ENCODE data around the gene MBNL1. TPM values are rescaled to one million over a fixed set of nuclear protein-coding genes. Genes with fewer than 3 reads are reported as not detected.

MBNL1 gene, protein sequence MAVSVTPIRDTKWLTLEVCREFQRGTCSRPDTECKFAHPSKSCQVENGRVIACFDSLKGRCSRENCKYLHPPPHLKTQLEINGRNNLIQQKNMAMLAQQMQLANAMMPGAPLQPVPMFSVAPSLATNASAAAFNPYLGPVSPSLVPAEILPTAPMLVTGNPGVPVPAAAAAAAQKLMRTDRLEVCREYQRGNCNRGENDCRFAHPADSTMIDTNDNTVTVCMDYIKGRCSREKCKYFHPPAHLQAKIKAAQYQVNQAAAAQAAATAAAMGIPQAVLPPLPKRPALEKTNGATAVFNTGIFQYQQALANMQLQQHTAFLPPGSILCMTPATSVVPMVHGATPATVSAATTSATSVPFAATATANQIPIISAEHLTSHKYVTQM
- total RNA-seq (100 to 1,000 TPM in 1 of 2 donors, 10 to 100 TPM in 1; 98.6 to 110 TPM), polyA plus RNA-seq (10 to 100 TPM; 17.1 to 25.9 TPM)

DNA sequence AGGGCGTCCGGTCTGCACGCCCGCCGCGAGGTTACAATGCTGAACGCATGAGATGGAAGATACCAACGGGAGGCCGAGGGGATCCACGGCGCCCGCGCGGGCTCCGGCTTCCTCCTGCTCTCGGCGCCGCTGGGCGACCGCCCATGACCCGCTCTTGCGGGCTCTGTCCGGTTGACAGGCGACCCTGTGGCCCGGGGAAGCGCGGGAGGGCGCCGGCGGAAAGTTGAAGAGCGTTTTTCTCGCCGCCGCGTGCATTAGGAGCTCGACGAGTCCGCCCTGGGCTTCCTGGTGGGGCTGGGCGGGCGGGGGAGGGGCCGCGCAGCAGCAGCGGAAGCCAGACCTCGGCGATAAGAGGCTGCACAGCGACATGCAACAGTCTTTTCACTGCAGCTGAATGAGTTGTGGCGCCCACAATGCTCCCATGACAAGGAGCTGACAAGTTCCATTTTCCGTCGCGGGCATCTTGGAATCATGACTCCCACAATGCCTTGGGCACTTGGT is at the start of gene MBNL1:
Gene MBNL1 (plus strand): TSS at position 375 of the 501 bp plus-strand sequence. CDS start 31,265 bp downstream, outside the sequence.
- Histone ChIP-seq H3K27ac (ENCODE audit: low read depth in 1 of 2, low read length in 2 of 2) (peak within 1 kb of the TSS; percentile 98 to 99), H3K27me3 (ENCODE audit: control insufficient read depth in 4 of 4, insufficient read depth in 4 of 4, low read length in 3 of 4) (no peaks in the 10 kb centered on the region), H3K9ac (ENCODE audit: low read depth in 1 of 2, low read length in 2 of 2) (peak within 1 kb of the TSS; percentile 97 to 99), H3K9me3 (ENCODE audit: control insufficient read depth in 4 of 4, low read length in 3 of 4) (no peaks in the 10 kb centered on the region), H3K4me1 (ENCODE audit: control insufficient read depth in 4 of 4, insufficient read depth in 4 of 4, low read length in 3 of 4) (peaks cover 0 to 18% (median 15%) of the 10 kb centered on the region in 4 donors), H3K36me3 (ENCODE audit: control insufficient read depth in 4 of 4, insufficient read depth in 3 of 4, low read depth in 1 of 4, low read length in 3 of 4) (no peaks in the 10 kb centered on the region), H3K4me3 (ENCODE audit: low read depth in 1 of 3, low read length in 3 of 3) (peak within 1 kb of the TSS; percentile 82 to 93 (median 88))
- DNase-seq (ENCODE audit: low spot score): peak; percentile 86
- TF ChIP-seq, protein P1, sequence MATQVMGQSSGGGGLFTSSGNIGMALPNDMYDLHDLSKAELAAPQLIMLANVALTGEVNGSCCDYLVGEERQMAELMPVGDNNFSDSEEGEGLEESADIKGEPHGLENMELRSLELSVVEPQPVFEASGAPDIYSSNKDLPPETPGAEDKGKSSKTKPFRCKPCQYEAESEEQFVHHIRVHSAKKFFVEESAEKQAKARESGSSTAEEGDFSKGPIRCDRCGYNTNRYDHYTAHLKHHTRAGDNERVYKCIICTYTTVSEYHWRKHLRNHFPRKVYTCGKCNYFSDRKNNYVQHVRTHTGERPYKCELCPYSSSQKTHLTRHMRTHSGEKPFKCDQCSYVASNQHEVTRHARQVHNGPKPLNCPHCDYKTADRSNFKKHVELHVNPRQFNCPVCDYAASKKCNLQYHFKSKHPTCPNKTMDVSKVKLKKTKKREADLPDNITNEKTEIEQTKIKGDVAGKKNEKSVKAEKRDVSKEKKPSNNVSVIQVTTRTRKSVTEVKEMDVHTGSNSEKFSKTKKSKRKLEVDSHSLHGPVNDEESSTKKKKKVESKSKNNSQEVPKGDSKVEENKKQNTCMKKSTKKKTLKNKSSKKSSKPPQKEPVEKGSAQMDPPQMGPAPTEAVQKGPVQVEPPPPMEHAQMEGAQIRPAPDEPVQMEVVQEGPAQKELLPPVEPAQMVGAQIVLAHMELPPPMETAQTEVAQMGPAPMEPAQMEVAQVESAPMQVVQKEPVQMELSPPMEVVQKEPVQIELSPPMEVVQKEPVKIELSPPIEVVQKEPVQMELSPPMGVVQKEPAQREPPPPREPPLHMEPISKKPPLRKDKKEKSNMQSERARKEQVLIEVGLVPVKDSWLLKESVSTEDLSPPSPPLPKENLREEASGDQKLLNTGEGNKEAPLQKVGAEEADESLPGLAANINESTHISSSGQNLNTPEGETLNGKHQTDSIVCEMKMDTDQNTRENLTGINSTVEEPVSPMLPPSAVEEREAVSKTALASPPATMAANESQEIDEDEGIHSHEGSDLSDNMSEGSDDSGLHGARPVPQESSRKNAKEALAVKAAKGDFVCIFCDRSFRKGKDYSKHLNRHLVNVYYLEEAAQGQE (IDR thresholded peaks at IDR 0.05): peak; percentile 89
- TF ChIP-seq YY1 (IDR thresholded peaks at IDR 0.05) (peak; percentile 77), RAD21 (IDR thresholded peaks at IDR 0.05) (peak; percentile 18 to 33), HNF4G (IDR thresholded peaks at IDR 0.05) (no peak), SP1 (IDR thresholded peaks at IDR 0.05) (peak; percentile 14), TAF1 (conservative IDR thresholded peaks at IDR 0.05) (peak; percentile 90)
- under 1% methylated on average over 50 of the region's 50 CpGs for WGBS

DNA sequence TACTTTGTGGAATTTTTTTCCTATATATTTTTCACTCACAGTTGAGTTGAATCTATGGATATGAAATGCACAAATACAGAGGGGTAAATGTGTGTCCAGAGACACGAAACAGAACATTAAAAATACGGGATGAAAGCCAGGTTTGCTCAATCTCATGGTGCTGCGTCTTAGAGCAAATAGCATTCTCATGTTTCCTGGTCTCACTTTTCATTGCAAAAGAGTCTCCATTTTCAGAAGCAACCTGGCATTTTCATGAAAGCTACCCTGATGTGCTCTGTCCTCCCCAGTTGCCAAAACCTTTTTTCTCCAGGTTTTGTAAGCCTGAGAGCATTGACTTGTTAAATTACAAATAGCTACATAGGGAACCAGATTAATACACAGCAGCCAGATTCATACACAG is 49.5 kb upstream of the MBNL1 start:
- DNase-seq (ENCODE audit: low spot score): no peak
- Histone ChIP-seq H3K27me3 (ENCODE audit: control insufficient read depth in 4 of 4, insufficient read depth in 4 of 4, low read length in 3 of 4) (no peaks in the 10 kb centered on the region), H3K9ac (ENCODE audit: low read depth in 1 of 2, low read length in 2 of 2) (no peak overlapping the region), H3K4me3 (ENCODE audit: low read depth in 1 of 3, low read length in 3 of 3) (no peak overlapping the region), H3K4me1 (ENCODE audit: control insufficient read depth in 4 of 4, insufficient read depth in 4 of 4, low read length in 3 of 4) (no peaks in the 10 kb centered on the region), H3K9me3 (ENCODE audit: control insufficient read depth in 4 of 4, low read length in 3 of 4) (no peaks in the 10 kb centered on the region), H3K27ac (ENCODE audit: low read depth in 1 of 2, low read length in 2 of 2) (no peak overlapping the region), H3K36me3 (ENCODE audit: control insufficient read depth in 4 of 4, insufficient read depth in 3 of 4, low read depth in 1 of 4, low read length in 3 of 4) (no peaks in the 10 kb centered on the region)
- TF ChIP-seq FOXA2 (IDR thresholded peaks at IDR 0.05) (no peak), RAD21 (IDR thresholded peaks at IDR 0.05) (no peak), EGR1 (IDR thresholded peaks at IDR 0.05; ENCODE audit: low read depth in 2 of 2) (no peak), GABPA (IDR thresholded peaks at IDR 0.05 in 1 of 2, conservative IDR thresholded peaks at IDR 0.05 in 1 of 2) (no peak), YY1 (IDR thresholded peaks at IDR 0.05) (no peak), JUND (IDR thresholded peaks at IDR 0.05) (no peak), FOXA1 (IDR thresholded peaks at IDR 0.05) (no peak), RXRA (IDR thresholded peaks at IDR 0.05) (no peak), NR2F2 (IDR thresholded peaks at IDR 0.05) (no peak), SP1 (IDR thresholded peaks at IDR 0.05) (no peak), TAF1 (conservative IDR thresholded peaks at IDR 0.05) (no peak)
- TF ChIP-seq, protein P1 (IDR thresholded peaks at IDR 0.05): no peak
- TF ChIP-seq, protein P2, sequence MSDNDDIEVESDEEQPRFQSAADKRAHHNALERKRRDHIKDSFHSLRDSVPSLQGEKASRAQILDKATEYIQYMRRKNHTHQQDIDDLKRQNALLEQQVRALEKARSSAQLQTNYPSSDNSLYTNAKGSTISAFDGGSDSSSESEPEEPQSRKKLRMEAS (IDR thresholded peaks at IDR 0.05): no peak
- TF ChIP-seq, protein P3, sequence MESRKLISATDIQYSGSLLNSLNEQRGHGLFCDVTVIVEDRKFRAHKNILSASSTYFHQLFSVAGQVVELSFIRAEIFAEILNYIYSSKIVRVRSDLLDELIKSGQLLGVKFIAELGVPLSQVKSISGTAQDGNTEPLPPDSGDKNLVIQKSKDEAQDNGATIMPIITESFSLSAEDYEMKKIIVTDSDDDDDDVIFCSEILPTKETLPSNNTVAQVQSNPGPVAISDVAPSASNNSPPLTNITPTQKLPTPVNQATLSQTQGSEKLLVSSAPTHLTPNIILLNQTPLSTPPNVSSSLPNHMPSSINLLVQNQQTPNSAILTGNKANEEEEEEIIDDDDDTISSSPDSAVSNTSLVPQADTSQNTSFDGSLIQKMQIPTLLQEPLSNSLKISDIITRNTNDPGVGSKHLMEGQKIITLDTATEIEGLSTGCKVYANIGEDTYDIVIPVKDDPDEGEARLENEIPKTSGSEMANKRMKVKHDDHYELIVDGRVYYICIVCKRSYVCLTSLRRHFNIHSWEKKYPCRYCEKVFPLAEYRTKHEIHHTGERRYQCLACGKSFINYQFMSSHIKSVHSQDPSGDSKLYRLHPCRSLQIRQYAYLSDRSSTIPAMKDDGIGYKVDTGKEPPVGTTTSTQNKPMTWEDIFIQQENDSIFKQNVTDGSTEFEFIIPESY (IDR thresholded peaks at IDR 0.05): no peak
- 59% methylated on average over 3 of the region's 3 CpGs for WGBS

Measured in liver (tissue), 9 donors.